Urinary bladder (tissue), 4 donors: ENCODE measurements around the gene LAG3. TPM values are rescaled to one million over a fixed set of nuclear protein-coding genes. Genes with fewer than 3 reads are reported as not detected.

Experiments used
- DNase-seq: peaks from one replicate; pipeline ENCODE4 v3.0.0-alpha.2; 2015; ENCODE audit errors: extremely low spot score
- H3K27ac ChIP-seq: one replicate; pipeline ENCODE4 v1.5.1; 2013; ENCODE audit warnings: low read depth, mild to moderate bottlenecking, moderate library complexity
- H3K36me3 ChIP-seq: one replicate; pipeline ENCODE4 v1.6.1; 2013; ENCODE audit warnings: mild to moderate bottlenecking, moderate library complexity; ENCODE audit not compliant: insufficient read depth
- H3K4me1 ChIP-seq: one replicate; pipeline ENCODE4 v1.6.1; 2013; ENCODE audit warnings: mild to moderate bottlenecking, moderate library complexity; ENCODE audit not compliant: insufficient read depth
- H3K4me3 ChIP-seq: one replicate; pipeline ENCODE4 v1.5.1; 2013; ENCODE audit warnings: low read depth, low read length
- WGBS: extraction: QIAGEN DNeasy Blood & Tissue Kit; methylation state at CpG from one replicate; pipeline ENCODE4 v1.1.7; 2013; 5-methylcytosine and 5-hydroxymethylcytosine counted together
- polyA plus RNA-seq: library from polyadenylated mRNA; stranded (reverse); fragments of 200-250 nt; gene quantifications from one replicate; pipeline ENCODE4 v1.2.3, GENCODE V29; 2013
- total RNA-seq: library from RNA; depleted of rRNA; stranded (reverse); fragments of >200 nt; gene quantifications from one replicate; pipeline ENCODE4 v1.2.3, GENCODE V29; 2014
- donor health status: healthy with polysubstance abuse.
- donor health status: healthy.

The LAG3 gene
- total and polyA plus RNA-seq, 2 donors = 0.21 to 1.6 TPM

GRCh38 chr12:6745741-6746525, 26.4 kb upstream of the LAG3 start:
- H3K27ac ChIP-seq = no peak overlapping the region
- no peak overlapping the region for H3K4me3 ChIP-seq
- peaks cover 3% of the 10 kb centered on the region for H3K36me3 ChIP-seq
- DNase-seq = no peak
- WGBS = 69% methylated on average over 13 of the region's 13 CpGs
- H3K4me1 ChIP-seq = no peaks in the 10 kb centered on the region

DNA sequence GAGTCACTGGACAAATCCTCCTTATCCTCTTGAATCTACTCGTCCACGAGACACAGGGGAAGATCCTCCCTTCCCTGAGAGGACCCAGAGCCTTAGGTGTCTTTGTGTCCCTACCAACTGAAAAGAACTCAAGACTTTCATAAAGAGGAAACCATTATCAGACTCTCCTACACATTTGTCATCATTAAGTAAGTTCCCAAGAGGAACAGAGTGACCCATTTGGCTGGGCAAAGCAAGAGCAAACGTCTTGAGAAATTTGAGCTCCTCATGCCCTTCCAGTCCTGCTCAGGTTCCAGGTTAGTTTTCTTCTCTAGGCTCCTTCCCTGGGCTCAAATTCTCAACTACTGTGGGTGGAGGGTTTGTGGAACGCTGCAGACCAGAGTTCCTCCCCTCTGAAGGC, 25.1 kb upstream of the LAG3 start:
- Histone ChIP-seq H3K27ac (no peak overlapping the region), H3K4me1 (no peaks in the 10 kb centered on the region), H3K36me3 (peaks cover 3% of the 10 kb centered on the region), H3K4me3 (no peak overlapping the region)
- 65% methylated on average over 4 of the region's 4 CpGs for WGBS
- no peak for DNase-seq

GRCh38 chr12:6748761-6749160, 23.6 kb upstream of the LAG3 start:
- H3K36me3 ChIP-seq = peaks cover 3% of the 10 kb centered on the region
- no peak overlapping the region for H3K4me3 ChIP-seq
- no peaks in the 10 kb centered on the region for H3K4me1 ChIP-seq
- DNase-seq = no peak
- 96% methylated on average over 28 of the region's 28 CpGs for WGBS
- no peak overlapping the region for H3K27ac ChIP-seq

DNA sequence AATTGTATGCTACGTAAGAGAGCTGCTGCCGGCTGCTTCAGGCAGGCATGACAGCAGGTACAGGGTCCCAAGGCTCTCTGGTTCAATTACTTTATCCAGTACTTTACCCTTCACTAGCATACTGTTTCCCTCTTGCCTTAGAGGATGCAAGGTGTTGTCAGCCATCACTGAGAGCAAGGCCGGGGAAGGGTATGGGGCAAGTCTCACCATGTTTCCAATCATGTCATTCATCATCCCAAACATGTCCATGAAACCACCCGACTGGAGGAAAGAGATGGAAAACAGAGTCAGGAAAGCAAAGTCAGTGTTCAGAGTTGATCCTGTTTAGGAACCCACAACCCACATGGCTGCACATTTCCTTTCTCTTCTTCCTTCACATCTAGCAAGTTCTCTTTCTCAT, 21.8 kb upstream of the LAG3 start:
- Histone ChIP-seq H3K4me1 (no peaks in the 10 kb centered on the region), H3K4me3 (no peak overlapping the region), H3K36me3 (peaks cover 3% of the 10 kb centered on the region), H3K27ac (no peak overlapping the region)
- DNase-seq = no peak
- WGBS = 87% methylated on average over 4 of the region's 4 CpGs

- DNase-seq = no peak
- WGBS = 76% methylated on average over 7 of the region's 7 CpGs
- Histone ChIP-seq H3K4me3 (no peak overlapping the region), H3K27ac (no peak overlapping the region), H3K36me3 (peaks cover 3% of the 10 kb centered on the region), H3K4me1 (no peaks in the 10 kb centered on the region)
These were observed 20.6 kb upstream of the LAG3 start for GRCh38 chr12:6751767-6752166.

GRCh38 chr12:6752167-6752920, 20.0 kb upstream of the LAG3 start:
- Histone ChIP-seq H3K4me1 (no peaks in the 10 kb centered on the region), H3K36me3 (peaks cover 3% of the 10 kb centered on the region), H3K27ac (peak overlapping the region; percentile 89), H3K4me3 (peak overlapping the region; percentile 73)
- WGBS = 4% methylated on average over 24 of the region's 24 CpGs
- DNase-seq = no peak

- DNase-seq = peak; percentile 98
- under 1% methylated on average over 62 of the region's 62 CpGs for WGBS
- Histone ChIP-seq H3K4me3 (peak within 1 kb of the TSS; percentile 73), H3K36me3 (peaks cover 3% of the 10 kb centered on the region), H3K4me1 (no peaks in the 10 kb centered on the region), H3K27ac (peak within 1 kb of the TSS; percentile 98)
These were observed 19.2 kb upstream of the LAG3 start, which contains the start of gene MLF2 for GRCh38 chr12:6752921-6753771. Gene MLF2, minus strand, starts transcription at chr12:6753141. Its CDS starts 807 bp downstream, at chr12:6752334.

GRCh38 chr12:6753772-6754356, 18.5 kb upstream of the LAG3 start:
- Histone ChIP-seq H3K4me3 (no peak overlapping the region), H3K4me1 (no peaks in the 10 kb centered on the region), H3K27ac (no peak overlapping the region), H3K36me3 (peaks cover 3% of the 10 kb centered on the region)
- under 1% methylated on average over 7 of the region's 7 CpGs for WGBS
- DNase-seq = no peak

DNA sequence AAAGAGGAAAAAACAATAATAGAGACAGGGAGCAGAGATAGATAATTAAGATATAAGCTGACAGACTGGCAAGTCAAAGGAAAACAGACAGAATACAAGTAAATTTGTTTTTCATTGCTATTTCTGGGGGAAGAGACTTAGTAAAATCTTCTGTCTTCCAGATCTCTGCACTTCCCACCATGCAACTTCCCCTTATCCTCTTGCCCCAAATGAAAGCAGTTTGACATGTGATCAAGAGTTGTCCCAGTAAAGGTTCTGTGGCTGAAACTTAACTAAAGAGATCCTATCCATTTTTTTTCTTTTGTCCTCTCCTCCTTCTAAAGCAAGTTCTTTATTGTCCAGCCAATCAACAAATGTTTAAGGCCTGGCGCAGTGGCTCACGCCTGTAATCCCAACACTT, 17.9 kb upstream of the LAG3 start:
- Histone ChIP-seq H3K27ac (no peak overlapping the region), H3K36me3 (peaks cover 3% of the 10 kb centered on the region), H3K4me3 (no peak overlapping the region), H3K4me1 (no peaks in the 10 kb centered on the region)
- DNase-seq = no peak
- 95% methylated on average over 2 of the region's 2 CpGs for WGBS

DNA sequence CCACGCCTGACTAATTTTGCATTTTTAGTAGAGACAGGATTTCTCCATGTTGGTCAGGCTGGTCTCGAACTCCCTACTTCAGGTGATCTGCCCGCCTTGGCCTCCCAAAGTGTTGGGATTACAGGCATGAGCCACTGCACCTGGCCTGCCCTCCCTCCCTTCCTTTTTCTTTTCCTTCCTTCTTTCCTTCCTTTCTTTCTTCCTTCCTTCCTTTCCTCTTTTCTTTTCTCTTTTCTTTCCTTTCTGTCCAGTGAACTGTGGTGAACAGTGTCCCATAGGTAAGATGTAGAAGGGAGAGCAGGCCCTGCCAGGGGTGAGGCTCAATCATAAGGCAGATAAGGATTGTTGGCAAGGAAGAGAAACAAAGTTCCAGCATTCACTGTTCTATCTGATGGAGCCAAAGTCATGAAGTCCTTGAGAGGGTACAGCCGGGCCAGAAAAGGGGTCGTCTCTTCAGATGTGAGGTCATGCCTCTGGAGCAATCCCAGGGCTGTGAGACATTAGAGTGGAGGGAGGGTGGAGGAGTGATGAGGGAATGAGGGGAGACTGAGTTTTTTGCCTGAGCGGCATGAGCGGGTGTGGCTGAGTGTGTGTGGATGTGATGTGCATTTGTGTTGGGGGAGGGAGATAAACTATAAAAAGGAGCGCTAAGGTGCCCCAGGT, 15.2 kb upstream of the LAG3 start:
- 75% methylated on average over 8 of the region's 8 CpGs for WGBS

DNA sequence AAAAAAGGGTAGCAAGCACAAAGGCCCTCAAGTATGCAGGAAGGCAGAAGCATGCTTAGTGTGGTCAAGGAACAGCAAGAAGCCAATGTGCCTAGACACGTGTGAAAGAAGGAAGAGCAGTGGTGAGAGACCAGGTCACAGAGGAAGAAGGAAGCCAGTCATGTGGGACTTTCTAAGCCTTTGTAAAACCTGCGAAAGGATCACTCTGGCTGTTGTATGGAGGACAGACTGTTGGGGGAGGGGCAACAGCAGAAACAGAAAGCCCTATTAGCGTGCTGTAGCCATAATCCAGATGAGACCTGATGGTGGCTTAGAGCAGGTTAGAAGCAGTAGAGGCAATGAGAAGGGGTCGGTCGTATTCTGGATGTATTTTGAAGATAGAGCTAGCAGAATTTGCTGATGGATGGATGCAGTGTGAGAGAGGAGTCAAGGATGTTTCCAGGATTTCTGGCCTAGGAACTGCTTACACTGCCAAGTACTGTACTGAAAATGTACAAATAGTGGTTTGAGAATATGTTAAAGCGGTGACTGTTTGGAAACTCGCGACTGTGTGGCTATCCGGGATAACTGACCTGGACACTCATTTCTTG, 13.7 kb upstream of the LAG3 start:
- WGBS = 84% methylated on average over 9 of the region's 9 CpGs

More for the DNA sequence above, 15.2 kb upstream of the LAG3 start:
- no peaks in the 10 kb centered on the region for H3K36me3 ChIP-seq
- H3K4me3 ChIP-seq = no peak overlapping the region
- no peak overlapping the region for H3K27ac ChIP-seq
- DNase-seq = no peak
- H3K4me1 ChIP-seq = no peaks in the 10 kb centered on the region

DNA sequence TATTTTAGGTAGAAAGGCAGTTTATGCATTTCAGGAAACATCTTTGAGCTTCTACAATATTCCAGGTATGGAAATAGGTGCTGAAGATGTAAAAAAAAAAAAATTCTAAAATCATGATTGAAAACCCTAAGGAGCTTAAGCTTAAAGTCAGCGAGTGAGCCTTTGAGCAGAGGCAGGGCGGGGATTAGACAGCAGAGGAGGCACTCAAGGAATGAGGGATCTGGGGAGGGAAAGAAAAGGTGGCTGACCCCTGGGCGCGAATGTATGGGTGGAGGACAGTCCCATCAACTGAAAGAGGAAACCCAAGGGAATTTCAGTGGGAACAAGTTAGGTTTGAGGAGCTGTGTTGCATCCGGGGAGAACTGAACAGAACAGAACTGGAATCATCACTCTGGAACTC, 12.6 kb upstream of the LAG3 start:
- WGBS = 85% methylated on average over 5 of the region's 5 CpGs
- no peaks in the 10 kb centered on the region for H3K4me1 ChIP-seq
- H3K27ac ChIP-seq = no peak overlapping the region
- H3K4me3 ChIP-seq = no peak overlapping the region
- H3K36me3 ChIP-seq = no peaks in the 10 kb centered on the region
- no peak for DNase-seq

More for the DNA sequence above, 13.7 kb upstream of the LAG3 start:
- no peak overlapping the region for H3K27ac ChIP-seq
- H3K4me3 ChIP-seq = no peak overlapping the region
- no peaks in the 10 kb centered on the region for H3K4me1 ChIP-seq
- no peak for DNase-seq
- H3K36me3 ChIP-seq = no peaks in the 10 kb centered on the region
